ENCODE results near the gene KLRB1.
"Not testable (repeated sequence)": the region's sequence is repeated elsewhere in the genome, so short reads cannot be mapped to it uniquely, and the experiment has no call there.

Gene KLRB1

DNA sequence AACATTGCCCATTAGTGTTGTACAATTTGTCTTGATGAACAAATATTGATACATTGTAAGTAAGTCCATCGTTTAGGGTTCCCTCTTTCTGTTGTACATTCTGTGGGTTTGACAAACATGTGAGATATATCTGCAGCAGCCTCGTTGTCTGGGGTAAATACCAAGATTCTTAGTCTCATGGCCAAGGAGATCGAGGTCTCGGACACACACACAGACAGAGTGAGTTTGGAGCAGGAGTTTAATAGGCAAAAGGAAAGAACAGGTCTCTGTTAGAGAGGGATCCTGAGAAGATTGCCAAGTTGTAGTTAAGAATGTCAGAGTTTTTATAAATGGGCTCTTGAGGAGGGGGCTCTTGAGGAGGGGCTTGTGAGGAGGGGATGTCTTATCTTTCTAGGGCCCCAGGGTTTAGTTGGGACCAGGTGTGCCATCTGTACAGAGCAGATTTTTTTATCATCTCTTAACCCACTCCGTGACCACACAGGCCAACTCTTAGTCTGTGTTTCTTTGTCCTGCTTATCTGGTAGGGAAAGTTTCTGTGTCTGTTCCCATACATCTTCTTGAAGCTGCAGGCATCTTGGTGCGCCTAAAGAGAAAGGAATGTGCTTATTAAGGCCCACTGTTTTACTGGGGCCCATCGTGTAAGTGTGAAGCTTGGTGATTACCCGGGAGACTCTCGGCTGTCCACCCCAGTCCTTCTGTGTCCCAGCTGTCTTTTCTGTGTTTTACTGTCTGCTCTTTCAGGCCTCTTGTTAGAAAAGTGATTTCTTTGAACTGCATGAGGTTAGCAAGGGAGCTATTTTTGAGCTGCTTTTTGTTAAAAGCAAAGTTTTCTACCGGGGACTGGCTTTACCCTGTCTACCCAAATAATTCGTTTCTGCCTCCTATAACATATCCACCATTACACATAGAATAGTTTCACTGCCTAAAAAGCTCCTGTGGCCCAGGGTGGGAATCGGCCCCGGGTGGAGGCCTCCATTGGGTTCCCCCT lies 39.4 kb upstream of the KLRB1 start:
- TF ChIP-seq, protein P1, sequence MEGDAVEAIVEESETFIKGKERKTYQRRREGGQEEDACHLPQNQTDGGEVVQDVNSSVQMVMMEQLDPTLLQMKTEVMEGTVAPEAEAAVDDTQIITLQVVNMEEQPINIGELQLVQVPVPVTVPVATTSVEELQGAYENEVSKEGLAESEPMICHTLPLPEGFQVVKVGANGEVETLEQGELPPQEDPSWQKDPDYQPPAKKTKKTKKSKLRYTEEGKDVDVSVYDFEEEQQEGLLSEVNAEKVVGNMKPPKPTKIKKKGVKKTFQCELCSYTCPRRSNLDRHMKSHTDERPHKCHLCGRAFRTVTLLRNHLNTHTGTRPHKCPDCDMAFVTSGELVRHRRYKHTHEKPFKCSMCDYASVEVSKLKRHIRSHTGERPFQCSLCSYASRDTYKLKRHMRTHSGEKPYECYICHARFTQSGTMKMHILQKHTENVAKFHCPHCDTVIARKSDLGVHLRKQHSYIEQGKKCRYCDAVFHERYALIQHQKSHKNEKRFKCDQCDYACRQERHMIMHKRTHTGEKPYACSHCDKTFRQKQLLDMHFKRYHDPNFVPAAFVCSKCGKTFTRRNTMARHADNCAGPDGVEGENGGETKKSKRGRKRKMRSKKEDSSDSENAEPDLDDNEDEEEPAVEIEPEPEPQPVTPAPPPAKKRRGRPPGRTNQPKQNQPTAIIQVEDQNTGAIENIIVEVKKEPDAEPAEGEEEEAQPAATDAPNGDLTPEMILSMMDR (IDR thresholded peaks at IDR 0.05; ENCODE audit: borderline replicate concordance, insufficient read depth, low read depth, low read length) = no peak
- peak overlapping the region; percentile 50 for H3K4me3 ChIP-seq (ENCODE audit: low read depth, low read length)

DNA sequence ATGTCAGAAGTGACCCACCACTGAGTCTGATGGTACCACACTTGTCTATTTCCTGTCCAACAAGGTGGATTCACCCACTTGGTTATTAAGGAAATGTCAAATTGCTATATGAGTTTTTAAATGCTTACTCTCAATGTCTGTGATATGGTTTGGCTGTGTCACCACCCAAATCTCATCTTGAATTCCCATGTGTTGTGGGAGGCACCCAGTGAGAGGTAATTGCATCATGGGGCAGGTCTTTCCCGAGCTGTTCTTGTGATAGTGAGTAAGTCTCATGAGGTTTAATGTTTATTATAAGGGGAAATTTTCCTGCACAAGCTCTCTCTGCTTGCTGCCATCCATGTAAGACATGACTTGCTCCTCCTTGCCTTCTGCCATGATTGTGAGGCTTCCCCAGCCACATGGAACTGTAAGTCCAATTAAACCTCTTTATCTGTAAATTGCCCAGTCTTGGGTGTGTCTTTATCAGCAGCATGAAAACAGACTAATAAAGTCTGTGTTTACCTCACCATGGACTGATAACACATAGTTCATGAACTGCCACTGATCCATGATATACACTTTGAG lies 37.4 kb upstream of the KLRB1 start:
- not testable (repeated sequence) for H3K4me3 ChIP-seq (ENCODE audit: low read depth, low read length)

DNA sequence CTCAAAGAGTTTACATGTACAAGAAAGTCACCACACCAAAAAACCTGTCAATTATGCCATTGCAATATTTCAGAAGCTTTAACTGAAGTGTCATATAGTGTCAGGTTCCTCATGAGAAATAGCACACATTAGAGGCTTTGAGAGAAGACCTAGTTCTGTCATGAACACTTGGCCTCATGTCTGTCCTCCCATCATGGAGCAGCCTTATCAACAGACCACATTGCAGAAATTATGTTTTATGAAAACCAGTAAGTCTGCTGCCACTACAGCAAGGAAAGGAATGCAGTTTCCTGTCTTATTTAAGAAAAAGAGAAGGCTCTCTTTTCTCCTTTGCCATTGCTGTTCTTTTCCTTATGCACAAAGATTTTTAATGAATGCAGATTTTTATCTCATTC lies 35.5 kb upstream of the KLRB1 start:
- TF ChIP-seq, protein P1 (IDR thresholded peaks at IDR 0.05; ENCODE audit: borderline replicate concordance, insufficient read depth, low read depth, low read length) = no peak
- H3K4me3 ChIP-seq (ENCODE audit: low read depth, low read length) = no peak overlapping the region

DNA sequence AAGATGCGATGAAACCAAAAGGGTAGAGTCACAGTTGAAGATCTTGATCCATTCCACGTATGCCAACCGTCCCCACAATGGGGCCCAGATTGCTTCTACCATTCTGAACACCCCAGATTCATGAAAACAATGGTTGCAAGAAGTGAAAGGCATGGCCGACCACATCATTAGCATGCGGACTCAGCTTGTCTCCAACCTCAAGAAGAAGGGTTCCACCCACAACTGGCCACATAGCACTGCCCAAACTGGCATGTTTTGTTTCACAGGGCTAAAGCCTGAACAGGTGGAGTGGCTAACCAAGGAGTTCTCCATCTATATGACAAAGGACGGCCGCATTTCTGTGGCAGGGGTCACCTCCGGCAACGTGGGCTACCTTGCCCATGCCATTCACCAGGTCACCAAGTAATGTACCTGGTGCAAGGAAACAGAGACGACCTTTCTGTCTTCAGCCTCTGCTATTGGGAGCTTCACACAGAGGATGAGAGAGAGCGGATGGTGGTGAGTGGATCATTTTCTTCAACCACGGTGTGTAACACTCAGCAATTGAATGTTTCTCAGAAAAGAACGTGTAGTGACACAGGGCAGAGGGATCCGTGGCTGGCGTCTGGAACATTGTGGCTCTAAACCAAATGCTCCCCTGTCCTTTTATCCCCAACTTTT lies 35.0 kb upstream of the KLRB1 start:
- H3K4me3 ChIP-seq (ENCODE audit: low read depth, low read length) = no peak overlapping the region
- TF ChIP-seq, protein P1 (IDR thresholded peaks at IDR 0.05; ENCODE audit: borderline replicate concordance, insufficient read depth, low read depth, low read length) = no peak

DNA sequence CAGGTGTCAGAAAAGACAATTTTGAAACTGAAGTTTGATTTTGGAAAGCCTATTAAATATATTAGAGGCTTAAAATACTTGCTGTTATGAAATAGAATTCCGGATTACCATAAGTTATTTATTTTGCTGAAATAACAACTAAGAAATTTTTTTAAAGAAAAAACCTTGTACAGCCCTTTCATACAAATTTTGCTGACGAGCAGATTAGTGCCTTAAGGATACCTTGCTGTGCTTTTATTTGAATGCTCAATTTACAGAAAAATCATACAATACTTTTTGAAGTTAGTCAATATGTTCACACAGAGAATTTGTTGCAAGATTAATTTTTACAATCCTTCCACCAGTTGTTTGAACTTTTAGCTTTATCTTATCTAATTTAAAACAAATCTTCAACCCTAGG lies 32.3 kb upstream of the KLRB1 start:
- H3K4me3 ChIP-seq (ENCODE audit: low read depth, low read length) = no peak overlapping the region
- TF ChIP-seq, protein P1 (IDR thresholded peaks at IDR 0.05; ENCODE audit: borderline replicate concordance, insufficient read depth, low read depth, low read length) = no peak

DNA sequence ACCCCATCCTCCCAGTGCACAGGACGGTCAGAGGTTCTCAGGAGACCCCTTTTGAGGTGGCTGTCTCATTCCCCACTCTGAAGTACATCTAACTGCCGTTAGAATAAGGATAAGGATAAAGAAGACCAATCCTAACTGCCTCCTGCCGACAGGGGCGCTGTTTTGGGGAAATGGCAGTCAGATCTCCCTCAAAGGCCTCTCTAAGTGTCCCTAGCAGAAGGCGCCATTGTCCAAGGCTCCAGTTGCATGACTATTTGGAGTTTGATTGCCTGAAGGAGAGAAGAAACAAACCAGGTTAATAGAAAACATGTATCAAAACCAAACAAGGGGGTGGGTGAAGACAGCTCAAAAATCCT lies 29.1 kb upstream of the KLRB1 start:
- TF ChIP-seq, protein P1 (IDR thresholded peaks at IDR 0.05; ENCODE audit: borderline replicate concordance, insufficient read depth, low read depth, low read length) = no peak
- no peak overlapping the region for H3K4me3 ChIP-seq (ENCODE audit: low read depth, low read length)

DNA sequence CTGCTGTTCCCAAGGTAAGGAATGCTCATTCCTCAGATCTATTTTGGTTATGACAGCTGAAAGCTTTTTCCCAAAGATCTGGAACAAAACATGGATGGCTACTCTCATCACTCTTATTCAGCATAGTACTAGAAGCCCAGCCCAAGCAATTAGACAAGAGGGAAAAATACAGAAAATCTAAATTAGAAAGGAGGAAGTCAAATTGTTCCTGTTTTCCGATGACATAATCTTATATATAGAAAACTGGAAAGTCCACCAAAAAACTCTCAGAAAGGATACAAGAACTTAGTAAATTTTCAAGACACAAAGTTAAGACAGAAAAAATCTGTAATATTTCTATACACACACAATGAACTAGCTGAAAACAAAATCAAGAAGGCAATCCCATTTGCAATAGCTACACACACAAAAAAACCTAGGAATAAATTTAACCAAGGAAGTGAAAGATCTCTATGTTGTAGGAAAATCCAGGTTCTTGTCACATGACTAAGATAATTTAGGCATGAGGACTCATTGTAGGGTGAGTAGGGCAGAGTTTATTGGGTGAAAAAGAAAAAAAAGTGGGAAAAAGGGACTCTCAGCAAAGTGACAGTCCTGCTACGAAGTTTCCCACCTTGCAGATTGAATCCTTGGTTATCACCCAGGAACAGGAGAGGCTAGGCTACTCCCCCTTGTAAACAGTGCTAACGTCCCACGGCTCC lies 28.6 kb upstream of the KLRB1 start:
- TF ChIP-seq, protein P1 (IDR thresholded peaks at IDR 0.05; ENCODE audit: borderline replicate concordance, insufficient read depth, low read depth, low read length) = no peak
- H3K4me3 ChIP-seq (ENCODE audit: low read depth, low read length) = no peak overlapping the region

Data from GM12875 (cell line).